IMR-90 (cell line): ENCODE measurements around the gene DHRS7B.

Experiments used
- CHD1 ChIP-seq: IDR thresholded peaks from 2 replicates; pipeline ENCODE4 v1.6.1; 2012; ENCODE audit warnings: low read depth, low read length, improper control_type of control experiment
- RCOR1 ChIP-seq: IDR thresholded peaks from 2 replicates; pipeline ENCODE4 v1.6.1; 2012; ENCODE audit warnings: mild to moderate bottlenecking, low read length, improper control_type of control experiment; ENCODE audit not compliant: insufficient replicate concordance

DNA sequence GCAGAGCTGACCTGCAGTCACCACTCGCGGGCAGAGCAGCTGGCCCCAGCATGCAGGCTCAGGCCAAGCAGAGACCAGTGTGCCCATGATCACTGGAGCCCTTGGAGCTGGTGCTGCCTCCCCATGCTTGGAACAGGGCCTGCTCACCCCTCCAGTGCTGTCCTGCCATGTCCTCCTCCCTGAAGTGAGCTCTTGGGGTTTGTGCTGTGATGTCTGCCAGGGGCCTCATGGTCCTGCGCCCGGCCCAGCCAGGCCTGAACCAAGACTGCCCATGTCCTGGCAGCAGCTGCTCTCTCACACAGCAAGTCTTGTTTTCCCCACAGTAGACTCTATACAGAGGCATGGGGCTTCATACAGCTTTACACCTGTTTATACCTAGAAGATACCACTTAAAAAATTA lies 62.6 kb downstream of the DHRS7B start:
- TF ChIP-seq RCOR1 (no peak), CHD1 (no peak)
